Kidney (tissue), 14 donors: Measurements from ENCODE around the gene KIAA0040. TPM values are rescaled to one million over a fixed set of nuclear protein-coding genes. Genes with fewer than 3 reads are reported as not detected.

Source experiments
- DNase-seq, 5 donors: peaks; one replicate each; pipeline ENCODE4 v3.0.0-alpha.2; 2013 to 2020
- FAIRE-seq: peaks from 2 replicates; lab custom pipeline; 2012; peaks lifted over from hg19 to GRCh38; lab: Jason Lieb, UNC
- H3K27ac ChIP-seq, 2 donors: one replicate each; pipeline ENCODE4 v1.7.0; 2013; ENCODE audit warnings: low read depth in 2 of 2, low read length in 2 of 2, inconsistent platforms in 1 of 2
- H3K27me3 ChIP-seq: one replicate; pipeline ENCODE4 v1.7.1; 2013; ENCODE audit warnings: low read length, inconsistent platforms; ENCODE audit not compliant: control insufficient read depth, insufficient read depth
- H3K36me3 ChIP-seq, 3 donors: one replicate each; pipeline versions ENCODE4 v1.7.0 to v1.7.1; 2013; ENCODE audit warnings: low read length in 3 of 3, control low read depth in 1 of 3, inconsistent platforms in 1 of 3; ENCODE audit not compliant: insufficient read depth in 3 of 3, control insufficient read depth in 2 of 3
- H3K4me1 ChIP-seq, 3 donors: one replicate each; pipeline versions ENCODE4 v1.7.0 to v1.7.1; 2013; ENCODE audit warnings: low read length in 3 of 3, inconsistent platforms in 1 of 3, low read depth in 1 of 3; ENCODE audit not compliant: control insufficient read depth in 2 of 3, insufficient read depth in 2 of 3
- H3K4me3 ChIP-seq, 3 donors: one replicate each; pipeline versions ENCODE4 v1.7.0 to v1.8.1; 2013; ENCODE audit warnings: low read length in 3 of 3, control low read depth in 1 of 3, inconsistent platforms in 1 of 3
- H3K9ac ChIP-seq, 3 donors: one replicate each; pipeline versions ENCODE4 v1.7.0 to v1.7.1; 2013; ENCODE audit warnings: low read length in 3 of 3, control low read depth in 1 of 3, inconsistent platforms in 1 of 3
- H3K9me3 ChIP-seq, 3 donors: one replicate each; pipeline versions ENCODE4 v1.7.0 to v1.7.1; 2013; ENCODE audit warnings: low read length in 3 of 3, control low read depth in 1 of 3, inconsistent platforms in 1 of 3; ENCODE audit not compliant: control insufficient read depth in 2 of 3, insufficient read depth in 1 of 3
- CTCF ChIP-seq: IDR thresholded peaks from 3 replicates; pipeline ENCODE4 v1.5.1; 2012; ENCODE audit warnings: mild to moderate bottlenecking, moderate library complexity, borderline replicate concordance; ENCODE audit not compliant: insufficient read depth; ENCODE audit errors: extremely low read depth
- intact Hi-C: fragments of 100-400 bp; cut with DNase I; formaldehyde crosslinking; loops from one replicate; pipeline ENCODE4 v1.11.1; 2022
- polyA plus RNA-seq: library from polyadenylated mRNA; stranded (reverse); fragments of 350-450 nt; fragmentation: Illumina TruSeq; extraction: RNeasy Lipid Tissue Mini Kit (QIAGEN cat#74804); gene quantifications from one replicate; pipeline ENCODE4 v1.2.3, GENCODE V29; 2014; ENCODE audit warnings: low read depth, low replicate concordance; ENCODE audit not compliant: insufficient read depth
- total RNA-seq: library from RNA; stranded (reverse); fragmentation: NEBNext Ultra II Directional; extraction: Animal tissue kit (Norgen Biotek cat#: 25700); gene quantifications from one replicate; pipeline ENCODE4 v1.2.1, GENCODE V29; 2021
- donor health status: control.
- donor health status: control.
- donor health status: control.
- donor health status: control.
- donor health status: control.
- donor health status: DM: yes; HTN: yes; CAD: no.
- donor health status: Normal renal cell carcinoma (clear cell type).

The KIAA0040 gene
- total and polyA plus RNA-seq, 2 donors from 2014 or later = 20.0 to 34.1 TPM

GRCh38 chr1:175200678-175201521 is 8.3 kb upstream of the KIAA0040 start:
- no peak overlapping the region for H3K4me3 ChIP-seq
- peak overlapping the region; percentile 39 to 69 for H3K27ac ChIP-seq
- no peak for TF ChIP-seq CTCF
- no peaks in the 10 kb centered on the region for H3K36me3 ChIP-seq
- no peak overlapping the region for H3K9ac ChIP-seq
- no peak for FAIRE-seq
- DNase-seq = peak; percentile 35 to 93 (median 46)
- peaks cover 6 to 11% (median 7%) of the 10 kb centered on the region in 3 donors for H3K4me1 ChIP-seq
- H3K27me3 ChIP-seq = no peaks in the 10 kb centered on the region
- intact Hi-C loops = no loop called here
- no peaks in the 10 kb centered on the region for H3K9me3 ChIP-seq

GRCh38 chr1:175198332-175198731 is 5.8 kb upstream of the KIAA0040 start:
- TF ChIP-seq CTCF = no peak
- H3K4me1 ChIP-seq = peaks cover 6 to 11% (median 9%) of the 10 kb centered on the region in 3 donors
- FAIRE-seq (no peak), DNase-seq (peak in 1 of 5 donors; percentile 6)
- no peak overlapping the region for H3K27ac ChIP-seq
- no peaks in the 10 kb centered on the region for H3K27me3 ChIP-seq
- intact Hi-C loops = no loop called here
- H3K36me3 ChIP-seq = no peaks in the 10 kb centered on the region
- no peaks in the 10 kb centered on the region for H3K9me3 ChIP-seq
- H3K4me3 ChIP-seq = no peak overlapping the region
- H3K9ac ChIP-seq = no peak overlapping the region

DNA sequence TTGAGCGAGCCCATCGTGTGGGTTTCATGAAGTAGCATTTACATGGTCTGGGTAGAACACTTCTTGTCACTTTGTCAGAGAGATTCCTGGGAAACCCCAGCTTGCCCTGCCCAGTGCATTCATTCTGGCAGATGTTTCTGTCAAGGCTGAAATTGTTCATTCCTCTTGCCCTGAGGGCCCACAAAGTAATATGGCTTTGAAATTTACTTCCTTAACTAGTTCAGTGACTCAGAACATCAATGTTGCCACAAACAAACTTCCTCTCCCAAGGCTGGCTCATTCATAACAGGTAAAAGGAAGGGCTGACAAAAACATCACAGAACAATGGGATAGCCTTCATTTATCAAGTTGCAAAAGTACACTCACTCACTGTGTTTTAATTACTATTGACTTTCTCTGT is 5.0 kb upstream of the KIAA0040 start:
- DNase-seq (peak in 2 of 5 donors; percentile 61 to 64), FAIRE-seq (no peak)
- TF ChIP-seq CTCF = no peak
- no peaks in the 10 kb centered on the region for H3K9me3 ChIP-seq
- no peak overlapping the region for H3K4me3 ChIP-seq
- no peak overlapping the region for H3K27ac ChIP-seq
- H3K4me1 ChIP-seq = peaks cover 6 to 11% (median 9%) of the 10 kb centered on the region in 3 donors
- intact Hi-C loops = no loop called here
- H3K9ac ChIP-seq = no peak overlapping the region
- no peaks in the 10 kb centered on the region for H3K27me3 ChIP-seq
- H3K36me3 ChIP-seq = no peaks in the 10 kb centered on the region
